SH-SY5Y (cell line): ENCODE measurements around the gene DOCK4.

ENCODE experiments used
- GATA2 ChIP-seq: IDR thresholded peaks from 2 replicates; pipeline ENCODE4 v1.6.1; 2011; ENCODE audit warnings: mild to moderate bottlenecking, low read depth, low read length
- GATA3 ChIP-seq: IDR thresholded peaks from 2 replicates; pipeline ENCODE4 v1.6.1; 2011; ENCODE audit warnings: low read depth, mild to moderate bottlenecking, low read length, moderate library complexity

DNA sequence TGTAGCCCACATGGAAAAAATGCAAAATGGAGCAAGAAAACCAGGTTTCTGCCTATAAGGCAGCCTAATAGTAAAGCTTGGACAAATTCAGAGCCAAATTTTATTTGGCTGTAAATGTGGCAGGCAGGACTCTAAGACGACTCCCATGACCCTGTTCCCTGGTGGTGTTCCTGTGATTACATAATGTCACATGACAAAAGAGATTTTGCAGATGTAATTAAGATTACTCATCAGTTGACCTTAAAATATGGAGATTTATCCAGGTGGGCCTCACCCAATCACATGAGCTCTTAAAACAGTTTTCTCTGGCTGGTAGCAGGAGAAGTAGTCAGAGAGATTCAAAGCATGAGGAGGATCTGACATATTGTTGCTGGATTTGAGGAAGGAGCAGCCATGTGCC lies 340.8 kb downstream of the DOCK4 start:
- TF ChIP-seq GATA2 = no peak
- no peak for TF ChIP-seq GATA3
